Embryonic facial prominence (tissue), 1 donor: ENCODE measurements around the gene GNAT1.
A peak's percentile ranks its signal among the peaks of the same experiment; 100 is the strongest.
"Not testable (repeated sequence)": the region's sequence is repeated elsewhere in the genome, so short reads cannot be mapped to it uniquely, and the experiment has no call there.

ENCODE experiments used
- DNase-seq: peaks from one replicate; pipeline ENCODE4 v3.0.0-alpha.2; 2016; ENCODE audit errors: extremely low spot score

GNAT1 gene

GRCh38 chr3:50241163-50241562 is 49.8 kb downstream of the GNAT1 start:
- no peak for DNase-seq

DNA sequence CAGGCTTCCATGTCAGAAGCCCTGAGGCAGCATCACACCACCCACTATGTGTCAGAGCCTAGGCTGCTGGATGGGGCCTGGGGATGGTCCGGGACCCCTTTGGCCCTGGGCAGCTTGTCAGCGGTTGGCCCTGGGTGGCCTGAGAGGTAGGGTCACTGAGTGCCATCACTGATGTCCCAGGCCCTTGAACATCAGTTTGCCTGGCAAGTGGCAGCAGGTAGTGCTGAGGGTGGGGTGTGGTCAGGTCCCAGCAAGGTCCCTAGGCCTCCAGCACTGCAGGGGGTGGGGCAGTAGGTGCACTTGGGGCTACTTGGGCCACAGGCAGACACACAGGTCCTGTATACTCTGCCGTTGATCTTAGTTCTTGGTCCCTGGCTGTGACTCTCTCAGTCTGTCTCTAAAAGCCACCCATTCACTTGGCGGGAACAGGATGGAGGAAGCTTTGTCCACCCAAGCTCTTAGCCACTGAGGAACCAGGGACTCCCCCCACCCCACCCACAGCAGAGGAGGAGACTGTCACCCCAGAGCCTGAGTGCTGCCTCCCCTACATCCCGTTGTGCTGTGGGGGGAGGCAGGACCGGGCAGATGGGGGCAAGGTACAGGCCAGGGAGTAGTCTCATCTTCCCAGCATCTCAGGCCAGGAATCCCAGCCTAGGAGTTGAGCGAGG is 50.4 kb downstream of the GNAT1 start:
- no peak for DNase-seq

DNA sequence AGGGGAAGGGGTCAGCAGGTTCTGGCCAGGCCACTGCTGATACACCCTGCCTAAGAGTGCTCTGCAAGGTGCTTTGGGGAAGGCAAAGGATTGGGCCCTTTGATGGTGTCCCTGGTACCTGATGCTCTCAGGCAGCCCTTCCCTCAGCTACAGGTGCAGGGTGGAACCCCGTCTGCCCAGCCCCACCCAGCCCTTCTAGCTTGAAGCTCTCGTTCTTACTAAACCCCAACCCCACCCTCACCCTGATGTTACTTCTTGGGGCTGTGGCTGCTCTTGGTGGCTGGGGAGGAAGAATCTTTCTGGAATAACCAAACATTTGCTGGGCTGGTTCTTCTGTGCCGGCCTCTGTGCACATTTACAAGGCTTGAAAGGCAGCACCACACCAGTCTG is 51.0 kb downstream of the GNAT1 start:
- no peak for DNase-seq

- DNase-seq, result no peak
These were observed 51.6 kb downstream of the GNAT1 start for GRCh38 chr3:50242851-50243542.

GRCh38 chr3:50243543-50243895 is 52.1 kb downstream of the GNAT1 start:
- no peak for DNase-seq

- DNase-seq, result not testable (repeated sequence)
These were observed 53.4 kb downstream of the GNAT1 start for GRCh38 chr3:50244813-50245212.

GRCh38 chr3:50245251-50245745 is 53.9 kb downstream of the GNAT1 start:
- DNase-seq, result no peak

DNA sequence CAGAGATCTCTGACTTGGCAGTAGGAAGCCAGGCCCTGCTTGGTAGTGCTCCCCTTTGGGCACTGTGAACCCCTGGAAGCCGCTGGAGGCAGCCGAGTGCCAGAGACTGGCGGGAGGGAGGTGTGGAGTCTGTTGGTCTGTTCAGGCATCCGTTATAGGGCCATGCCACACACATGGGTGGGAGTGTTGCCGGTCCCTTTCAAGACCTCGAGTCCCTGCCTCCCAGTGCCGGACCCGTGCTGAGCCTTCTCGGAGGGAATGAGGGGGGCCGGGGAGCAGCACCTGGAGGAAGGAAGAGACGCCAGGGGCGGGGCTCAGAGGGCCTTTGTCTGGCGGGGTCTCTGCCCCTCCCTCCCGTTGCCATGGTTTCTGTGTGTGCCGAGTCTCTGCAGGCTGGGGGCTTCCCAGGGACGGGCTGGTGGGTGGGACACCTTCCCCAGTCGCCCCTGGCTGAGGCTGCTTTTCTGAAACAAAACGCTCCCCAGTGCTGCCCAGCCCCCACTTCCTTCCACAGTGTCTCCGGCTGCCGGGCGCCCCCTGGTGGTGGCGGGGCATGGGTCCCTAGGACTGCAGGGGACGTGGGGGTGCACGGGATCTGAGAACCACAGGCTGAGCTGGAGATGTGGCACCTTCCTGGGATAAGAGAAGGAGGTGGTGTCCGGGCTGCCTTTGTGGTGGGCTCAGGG is 54.6 kb downstream of the GNAT1 start:
- DNase-seq, result peak; percentile 85

GRCh38 chr3:50246517-50246954 is 55.1 kb downstream of the GNAT1 start:
- DNase-seq, result peak; percentile 64
